ENCODE measurements around the gene NALCN.

NALCN gene

GRCh38 chr13:101383595-101383994, 32.7 kb downstream of the NALCN start:
- TF ChIP-seq TAF1 (IDR thresholded peaks at IDR 0.05; ENCODE audit: borderline replicate concordance, low read depth, low read length) (no peak), POLR2A (IDR thresholded peaks at IDR 0.05; ENCODE audit: low read depth, low read length) (no peak), POLR2AphosphoS5 (IDR thresholded peaks at IDR 0.05; ENCODE audit: low read depth, low read length) (no peak)
- FAIRE-seq (no peak), DNase-seq (ENCODE audit: insufficient read length) (no peak)

GRCh38 chr13:101382701-101383100, 33.6 kb downstream of the NALCN start:
- TF ChIP-seq TAF1 (IDR thresholded peaks at IDR 0.05; ENCODE audit: borderline replicate concordance, low read depth, low read length) (no peak), POLR2A (IDR thresholded peaks at IDR 0.05; ENCODE audit: low read depth, low read length) (no peak), POLR2AphosphoS5 (IDR thresholded peaks at IDR 0.05; ENCODE audit: low read depth, low read length) (no peak)
- DNase-seq (ENCODE audit: insufficient read length) (no peak), FAIRE-seq (no peak)

GRCh38 chr13:101382086-101382485, 34.2 kb downstream of the NALCN start:
- FAIRE-seq = no peak
- TF ChIP-seq POLR2A (IDR thresholded peaks at IDR 0.05; ENCODE audit: low read depth, low read length) (no peak), TAF1 (IDR thresholded peaks at IDR 0.05; ENCODE audit: borderline replicate concordance, low read depth, low read length) (no peak)
- DNase-seq (ENCODE audit: insufficient read length) = no peak

- FAIRE-seq (no peak), DNase-seq (ENCODE audit: insufficient read length) (no peak)
These were observed 55.8 kb downstream of the NALCN start for GRCh38 chr13:101360525-101360924.

GRCh38 chr13:101354895-101355294, 61.4 kb downstream of the NALCN start:
- FAIRE-seq (no peak), DNase-seq (ENCODE audit: insufficient read length) (no peak)
- no peak for TF ChIP-seq POLR2AphosphoS5 (IDR thresholded peaks at IDR 0.05; ENCODE audit: low read depth, low read length)
- TF ChIP-seq TAF1 (IDR thresholded peaks at IDR 0.05; ENCODE audit: borderline replicate concordance, low read depth, low read length) = no peak
- TF ChIP-seq POLR2A (IDR thresholded peaks at IDR 0.05; ENCODE audit: low read depth, low read length) = no peak

More at GRCh38 chr13:101360525-101360924, 55.8 kb downstream of the NALCN start:
- TF ChIP-seq POLR2A (IDR thresholded peaks at IDR 0.05; ENCODE audit: low read depth, low read length) (no peak), TAF1 (IDR thresholded peaks at IDR 0.05; ENCODE audit: borderline replicate concordance, low read depth, low read length) (no peak), POLR2AphosphoS5 (IDR thresholded peaks at IDR 0.05; ENCODE audit: low read depth, low read length) (no peak)

GRCh38 chr13:101346942-101347728, 69.2 kb downstream of the NALCN start:
- TF ChIP-seq POLR2A (IDR thresholded peaks at IDR 0.05; ENCODE audit: low read depth, low read length) = no peak
- no peak for TF ChIP-seq POLR2AphosphoS5 (IDR thresholded peaks at IDR 0.05; ENCODE audit: low read depth, low read length)
- TF ChIP-seq TAF1 (IDR thresholded peaks at IDR 0.05; ENCODE audit: borderline replicate concordance, low read depth, low read length) = no peak
- no peak for DNase-seq (ENCODE audit: insufficient read length)
- no peak for FAIRE-seq

- no peak for FAIRE-seq
- no peak for DNase-seq (ENCODE audit: insufficient read length)
- TF ChIP-seq POLR2AphosphoS5 (IDR thresholded peaks at IDR 0.05; ENCODE audit: low read depth, low read length) = no peak
- TF ChIP-seq TAF1 (IDR thresholded peaks at IDR 0.05; ENCODE audit: borderline replicate concordance, low read depth, low read length) = no peak
- TF ChIP-seq POLR2A (IDR thresholded peaks at IDR 0.05; ENCODE audit: low read depth, low read length) = no peak
These were observed 70.1 kb downstream of the NALCN start for GRCh38 chr13:101346161-101346560.

- no peak for FAIRE-seq
- no peak for TF ChIP-seq POLR2AphosphoS5 (IDR thresholded peaks at IDR 0.05; ENCODE audit: low read depth, low read length)
- no peak for TF ChIP-seq POLR2A (IDR thresholded peaks at IDR 0.05; ENCODE audit: low read depth, low read length)
- no peak for TF ChIP-seq TAF1 (IDR thresholded peaks at IDR 0.05; ENCODE audit: borderline replicate concordance, low read depth, low read length)
- no peak for DNase-seq (ENCODE audit: insufficient read length)
These were observed 73.0 kb downstream of the NALCN start for GRCh38 chr13:101343128-101343787.

GRCh38 chr13:101341464-101341863, 74.8 kb downstream of the NALCN start:
- TF ChIP-seq TAF1 (IDR thresholded peaks at IDR 0.05; ENCODE audit: borderline replicate concordance, low read depth, low read length) (no peak), POLR2AphosphoS5 (IDR thresholded peaks at IDR 0.05; ENCODE audit: low read depth, low read length) (no peak), POLR2A (IDR thresholded peaks at IDR 0.05; ENCODE audit: low read depth, low read length) (no peak)
- no peak for FAIRE-seq

GRCh38 chr13:101339202-101339601, 77.1 kb downstream of the NALCN start:
- FAIRE-seq = no peak
- no peak for DNase-seq (ENCODE audit: insufficient read length)
- TF ChIP-seq POLR2A (IDR thresholded peaks at IDR 0.05; ENCODE audit: low read depth, low read length) (no peak), POLR2AphosphoS5 (IDR thresholded peaks at IDR 0.05; ENCODE audit: low read depth, low read length) (no peak), TAF1 (IDR thresholded peaks at IDR 0.05; ENCODE audit: borderline replicate concordance, low read depth, low read length) (no peak)

More at GRCh38 chr13:101341464-101341863, 74.8 kb downstream of the NALCN start:
- DNase-seq (ENCODE audit: insufficient read length) = no peak

- DNase-seq (ENCODE audit: insufficient read length) = no peak
These were observed 83.7 kb downstream of the NALCN start for GRCh38 chr13:101332583-101332982.

GRCh38 chr13:101331731-101332130, 84.6 kb downstream of the NALCN start:
- FAIRE-seq (no peak), DNase-seq (ENCODE audit: insufficient read length) (no peak)
- TF ChIP-seq POLR2A (IDR thresholded peaks at IDR 0.05; ENCODE audit: low read depth, low read length) (no peak), TAF1 (IDR thresholded peaks at IDR 0.05; ENCODE audit: borderline replicate concordance, low read depth, low read length) (no peak), POLR2AphosphoS5 (IDR thresholded peaks at IDR 0.05; ENCODE audit: low read depth, low read length) (no peak)

More at GRCh38 chr13:101332583-101332982, 83.7 kb downstream of the NALCN start:
- no peak for FAIRE-seq
- TF ChIP-seq POLR2AphosphoS5 (IDR thresholded peaks at IDR 0.05; ENCODE audit: low read depth, low read length) (no peak), TAF1 (IDR thresholded peaks at IDR 0.05; ENCODE audit: borderline replicate concordance, low read depth, low read length) (no peak), POLR2A (IDR thresholded peaks at IDR 0.05; ENCODE audit: low read depth, low read length) (no peak)
